GM12872 (cell line): ENCODE data around the gene ZCCHC24.

ENCODE experiments used
- TF ChIP-seq, protein P1 (sequence below): IDR thresholded peaks from 3 replicates; pipeline ENCODE4 v1.5.1; 2011; ENCODE audit warnings: low read depth, mild to moderate bottlenecking, low read length, moderate library complexity; ENCODE audit not compliant: insufficient read depth

Gene ZCCHC24

DNA sequence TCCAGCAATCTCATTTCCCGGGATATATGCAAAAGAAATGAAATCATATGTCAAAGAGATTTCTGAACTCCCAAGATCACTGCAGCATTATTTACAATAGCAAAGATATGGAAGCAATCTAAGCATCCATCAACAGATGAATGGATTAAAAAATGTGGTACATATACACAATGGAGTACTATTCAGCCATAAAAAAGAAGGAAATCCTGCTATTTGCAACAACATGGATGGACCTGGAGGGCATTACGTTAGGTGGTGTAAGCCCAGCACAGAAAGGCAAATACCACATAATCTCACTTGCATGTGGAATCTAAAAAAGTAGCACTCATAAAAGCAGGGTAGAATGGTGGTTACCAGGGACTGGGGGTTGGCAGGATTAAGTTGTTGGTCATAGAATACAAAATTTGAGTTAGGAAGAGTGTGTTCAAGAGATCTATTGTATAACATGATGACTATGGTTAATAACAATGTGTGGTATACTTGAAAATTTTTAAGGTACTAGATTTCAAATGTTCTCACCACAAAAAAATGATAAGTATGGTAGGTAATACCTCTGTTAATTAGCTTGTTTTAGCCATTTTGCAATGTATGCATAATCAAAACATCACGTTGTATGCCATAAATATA is 34.0 kb upstream of the ZCCHC24 start:
- TF ChIP-seq, protein P1, sequence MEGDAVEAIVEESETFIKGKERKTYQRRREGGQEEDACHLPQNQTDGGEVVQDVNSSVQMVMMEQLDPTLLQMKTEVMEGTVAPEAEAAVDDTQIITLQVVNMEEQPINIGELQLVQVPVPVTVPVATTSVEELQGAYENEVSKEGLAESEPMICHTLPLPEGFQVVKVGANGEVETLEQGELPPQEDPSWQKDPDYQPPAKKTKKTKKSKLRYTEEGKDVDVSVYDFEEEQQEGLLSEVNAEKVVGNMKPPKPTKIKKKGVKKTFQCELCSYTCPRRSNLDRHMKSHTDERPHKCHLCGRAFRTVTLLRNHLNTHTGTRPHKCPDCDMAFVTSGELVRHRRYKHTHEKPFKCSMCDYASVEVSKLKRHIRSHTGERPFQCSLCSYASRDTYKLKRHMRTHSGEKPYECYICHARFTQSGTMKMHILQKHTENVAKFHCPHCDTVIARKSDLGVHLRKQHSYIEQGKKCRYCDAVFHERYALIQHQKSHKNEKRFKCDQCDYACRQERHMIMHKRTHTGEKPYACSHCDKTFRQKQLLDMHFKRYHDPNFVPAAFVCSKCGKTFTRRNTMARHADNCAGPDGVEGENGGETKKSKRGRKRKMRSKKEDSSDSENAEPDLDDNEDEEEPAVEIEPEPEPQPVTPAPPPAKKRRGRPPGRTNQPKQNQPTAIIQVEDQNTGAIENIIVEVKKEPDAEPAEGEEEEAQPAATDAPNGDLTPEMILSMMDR: no peak

DNA sequence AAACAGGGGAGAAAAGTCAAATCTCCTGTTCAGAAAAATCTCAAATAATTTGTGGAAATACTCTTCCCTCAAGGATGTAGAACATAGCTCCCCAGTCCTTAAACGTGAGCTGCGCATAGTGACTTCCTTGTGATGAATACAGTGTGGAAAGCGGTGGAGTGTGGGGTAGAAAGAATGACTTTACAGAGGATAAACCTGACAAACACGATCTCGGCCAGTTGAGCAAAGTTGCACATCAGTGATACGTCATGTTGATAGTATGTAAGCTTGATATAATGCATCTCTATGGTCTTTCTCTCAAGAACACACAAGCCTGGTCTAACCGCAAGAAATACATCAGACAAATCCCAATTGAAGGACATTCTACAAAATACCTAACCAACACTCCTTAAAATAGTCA is 32.0 kb upstream of the ZCCHC24 start:
- TF ChIP-seq, protein P1: no peak

DNA sequence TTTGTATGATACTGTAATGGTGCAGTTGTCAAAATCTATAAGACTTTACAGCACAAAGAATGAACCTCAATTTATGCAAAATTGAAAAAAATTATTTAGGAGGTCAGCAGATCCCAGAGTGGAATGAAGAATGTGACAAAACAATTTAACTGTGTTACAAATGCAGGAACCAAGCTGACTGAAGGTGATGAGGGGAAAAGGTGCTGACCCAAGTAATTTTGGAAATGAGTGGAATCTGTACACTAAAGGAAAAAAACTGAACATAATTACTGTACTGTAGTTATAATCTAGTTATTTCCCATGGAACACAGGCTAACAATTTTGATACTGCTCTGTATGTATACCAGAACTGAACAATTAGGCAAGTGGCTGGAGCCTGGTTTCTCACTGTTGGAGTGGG is 31.2 kb upstream of the ZCCHC24 start:
- TF ChIP-seq, protein P1: no peak

DNA sequence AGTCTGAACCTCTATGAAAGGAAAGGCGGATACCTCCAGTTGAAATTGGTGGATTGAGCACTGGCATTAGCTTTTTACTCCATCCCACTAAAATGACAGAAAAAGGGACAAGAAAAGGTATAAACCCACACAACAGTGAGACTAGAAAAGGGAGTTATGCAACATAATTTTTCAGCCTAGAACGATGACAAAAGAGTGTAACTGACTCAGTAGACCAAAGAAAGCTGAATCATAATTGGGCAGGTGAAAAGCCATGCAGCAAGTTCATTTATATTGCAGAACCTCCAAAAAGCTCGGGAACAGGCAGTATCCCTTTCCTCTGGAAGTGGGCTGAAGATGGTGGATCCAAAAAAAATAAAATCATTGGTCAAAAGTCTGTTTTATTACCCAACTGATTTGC is 30.5 kb upstream of the ZCCHC24 start:
- TF ChIP-seq, protein P1: no peak

DNA sequence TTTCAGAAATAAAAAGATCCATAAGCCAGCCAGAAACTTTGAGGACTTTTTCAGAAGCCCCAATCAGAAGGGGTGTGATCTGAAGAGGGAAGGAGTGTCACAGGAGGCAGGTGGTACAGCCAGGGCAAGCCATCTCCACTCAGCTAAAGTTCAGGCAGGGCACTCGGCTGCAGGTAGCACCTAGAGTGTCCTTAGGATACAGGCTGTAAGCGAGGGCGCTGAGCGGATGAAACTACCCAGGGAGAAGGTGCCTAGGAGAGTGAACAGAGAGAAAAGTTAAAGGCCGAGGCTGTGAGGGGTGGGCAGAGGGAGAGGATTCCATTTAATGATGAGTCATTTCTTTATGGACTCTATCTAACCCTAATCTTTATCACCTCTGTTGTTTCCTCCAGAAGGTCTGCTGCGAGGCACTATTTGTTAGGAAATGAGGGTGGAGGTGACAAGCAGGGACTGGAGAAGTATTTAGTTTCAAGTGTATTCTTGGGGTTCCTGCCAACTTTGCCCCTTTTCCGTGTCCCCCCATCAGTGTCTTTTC is 29.8 kb upstream of the ZCCHC24 start:
- TF ChIP-seq, protein P1: no peak

DNA sequence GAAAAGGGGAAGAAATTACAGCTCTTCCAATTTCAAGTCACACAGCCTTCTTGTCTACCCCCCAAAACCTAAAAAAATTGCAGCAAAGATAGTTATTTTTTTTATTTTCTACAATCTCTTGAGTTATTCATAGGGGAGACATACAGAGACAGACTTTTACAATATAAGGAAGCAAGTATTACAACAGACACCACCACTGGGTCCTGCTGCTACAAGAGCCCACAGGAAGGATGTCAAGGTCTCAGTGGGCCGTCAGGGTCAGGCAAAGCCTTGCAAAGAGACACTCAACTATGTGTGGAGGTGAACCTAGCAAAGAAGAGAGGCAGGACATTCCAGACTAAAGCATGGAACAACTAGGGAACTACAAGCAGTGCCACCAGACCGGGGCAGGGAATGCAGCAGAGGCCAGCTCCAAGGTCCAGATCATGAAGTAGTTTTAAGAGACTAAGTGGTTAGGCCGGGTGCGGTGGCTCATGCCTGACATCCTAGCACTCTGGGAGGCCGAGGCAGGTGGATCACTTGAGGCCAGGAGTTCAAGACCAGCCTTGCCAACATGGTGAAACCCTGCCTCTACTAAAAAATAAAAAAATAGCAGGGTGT is 28.2 kb upstream of the ZCCHC24 start:
- TF ChIP-seq, protein P1: no peak

DNA sequence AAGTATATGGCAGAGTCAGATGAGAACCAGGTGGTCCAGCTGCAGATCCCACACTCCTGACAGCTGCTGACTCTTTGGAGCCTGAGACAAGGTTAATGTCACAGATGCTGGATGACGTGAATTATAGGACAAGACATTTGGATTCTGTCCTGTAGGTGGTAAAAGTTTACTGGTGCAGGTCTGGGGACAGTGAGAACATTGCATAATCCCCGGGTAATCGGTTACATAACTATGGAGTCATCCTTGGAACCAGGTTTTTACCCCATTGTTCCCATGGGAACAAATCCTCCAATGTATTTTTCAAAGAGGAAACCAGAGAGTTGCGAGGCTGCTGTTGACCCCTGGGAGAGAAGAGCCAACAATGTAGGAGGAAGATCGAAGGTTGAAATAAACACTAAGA is 27.5 kb upstream of the ZCCHC24 start:
- TF ChIP-seq, protein P1: no peak
